ENCODE results near the gene MMP11. TPM values are rescaled to one million over a fixed set of nuclear protein-coding genes. Genes with fewer than 3 reads are reported as not detected.

MMP11 gene
- total and polyA plus RNA-seq, 2 experiments from 2014 or later: 25.2 to 36.2 TPM

DNA sequence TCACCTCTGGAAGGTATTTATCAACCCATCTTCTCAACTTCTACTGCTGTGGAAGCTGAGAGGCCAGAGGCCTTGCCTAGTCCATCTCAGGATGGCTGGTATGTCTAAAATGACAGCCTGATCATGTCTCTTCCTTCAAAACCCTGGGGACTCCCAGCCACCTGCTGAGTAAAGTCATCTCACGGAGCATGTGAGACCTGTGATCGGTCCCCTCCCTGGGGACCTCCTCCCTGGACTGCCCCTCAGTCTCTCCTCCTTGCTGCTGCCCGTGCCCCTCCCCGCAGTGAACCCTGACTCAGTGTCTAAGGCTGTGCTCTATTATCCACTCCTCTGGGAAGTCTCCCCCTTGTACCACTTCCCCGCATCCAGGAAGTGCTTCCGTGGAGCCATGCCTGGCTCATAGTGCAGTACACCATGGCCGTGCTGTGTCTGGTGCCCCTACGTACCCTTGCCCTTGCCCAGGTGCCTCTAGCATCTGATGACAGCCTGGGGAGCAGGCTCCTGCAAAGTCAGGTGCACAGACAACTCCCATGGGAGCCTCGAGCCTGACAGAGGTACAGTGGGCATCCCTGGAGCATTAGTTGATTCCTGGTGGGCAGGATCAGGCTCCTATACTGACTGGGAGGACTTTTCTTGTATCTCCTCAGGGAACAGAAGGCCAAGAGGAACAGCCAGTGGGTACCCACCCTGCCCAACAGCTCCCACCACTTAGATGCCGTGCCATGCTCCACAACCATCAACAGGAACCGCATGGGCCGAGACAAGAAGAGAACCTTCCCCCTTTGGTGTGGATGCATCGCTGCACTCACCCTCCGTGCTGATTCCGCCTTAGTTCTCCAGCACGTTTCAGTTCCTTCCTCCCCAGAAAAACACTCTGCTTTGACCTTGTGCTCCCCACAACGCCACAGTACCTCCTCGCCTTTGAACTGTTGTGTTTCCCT lies 27.9 kb downstream of the MMP11 start:
- Histone ChIP-seq H3K27ac (no peak overlapping the region), H3K27me3 (no peaks in the 10 kb centered on the region), H2AFZ (no peak overlapping the region), H3K79me2 (peaks cover 6% of the 10 kb centered on the region), H3K36me3 (replicated peaks; ENCODE audit: insufficient read depth, low read depth) (no peaks in the 10 kb centered on the region), H3K9me3 (ENCODE audit: low read depth) (no peaks in the 10 kb centered on the region), H3K4me3 (no peak overlapping the region), H4K20me1 (ENCODE audit: insufficient read depth, poor library complexity, severe bottlenecking) (peaks cover 5% of the 10 kb centered on the region), H3K4me1 (ENCODE audit: insufficient read depth) (peaks cover 4% of the 10 kb centered on the region), H3K9me2 (replicated peaks; ENCODE audit: insufficient read depth) (no peaks in the 10 kb centered on the region), H3K4me2 (no peak overlapping the region)
- DNase-seq (ENCODE audit: low spot score): no peak
- TF ChIP-seq CTCF (IDR thresholded peaks at IDR 0.05; ENCODE audit: poor library complexity) (no peak), EZH2phosphoT487 (IDR thresholded peaks at IDR 0.05; ENCODE audit: low read depth, severe bottlenecking, unreplicated experiment) (no peak), EZH2 (IDR thresholded peaks at IDR 0.05; ENCODE audit: borderline replicate concordance) (no peak)
- 98% methylated on average over 18 of the region's 18 CpGs for WGBS (ENCODE audit: low lambda C conversion rate, missing lambda C conversion rate)

DNA sequence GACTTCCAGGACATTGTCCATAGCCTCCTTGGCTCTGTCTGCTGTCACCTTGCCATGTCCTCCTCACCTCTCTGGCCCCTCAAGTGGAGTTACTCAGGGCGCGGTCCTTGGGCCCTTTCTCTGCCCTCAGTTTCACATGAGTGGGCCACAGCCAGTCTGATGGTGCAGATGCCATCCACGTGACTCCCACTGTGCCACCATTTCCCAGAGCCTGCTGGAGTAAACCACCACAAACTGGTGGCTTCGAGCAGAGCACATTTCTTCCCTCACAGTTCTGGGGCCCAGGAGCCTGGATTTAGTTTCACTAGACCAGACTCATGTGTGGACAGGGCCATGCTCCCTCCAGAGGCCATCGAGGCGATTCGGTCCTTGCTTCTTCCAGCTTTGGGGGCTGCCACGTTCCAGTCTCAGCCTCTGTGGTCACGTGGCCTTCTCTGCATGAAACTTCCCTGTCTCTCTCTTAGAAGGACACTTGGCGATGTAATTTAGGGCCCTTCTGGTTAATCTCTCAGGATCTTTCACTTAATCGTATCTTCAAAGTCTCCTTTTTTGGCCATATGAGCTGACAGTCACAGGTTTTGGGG lies 28.7 kb downstream of the MMP11 start:
- H3K36me3 ChIP-seq (replicated peaks; ENCODE audit: insufficient read depth, low read depth): no peaks in the 10 kb centered on the region
- no peaks in the 10 kb centered on the region for H3K9me3 ChIP-seq (ENCODE audit: low read depth)
- WGBS (ENCODE audit: low lambda C conversion rate, missing lambda C conversion rate): 93% methylated on average over 11 of the region's 11 CpGs
- H3K4me2 ChIP-seq: no peak overlapping the region
- H2AFZ ChIP-seq: no peak overlapping the region
- H3K9me2 ChIP-seq (replicated peaks; ENCODE audit: insufficient read depth): no peaks in the 10 kb centered on the region
- no peaks in the 10 kb centered on the region for H3K27me3 ChIP-seq
- H3K4me1 ChIP-seq (ENCODE audit: insufficient read depth): no peaks in the 10 kb centered on the region
- peaks cover 5% of the 10 kb centered on the region for H4K20me1 ChIP-seq (ENCODE audit: insufficient read depth, poor library complexity, severe bottlenecking)
- H3K4me3 ChIP-seq: no peak overlapping the region
- TF ChIP-seq CTCF (IDR thresholded peaks at IDR 0.05; ENCODE audit: poor library complexity) (no peak), EZH2phosphoT487 (IDR thresholded peaks at IDR 0.05; ENCODE audit: low read depth, severe bottlenecking, unreplicated experiment) (no peak)
- DNase-seq (ENCODE audit: low spot score): no peak
- peaks cover 6% of the 10 kb centered on the region for H3K79me2 ChIP-seq
- H3K27ac ChIP-seq: no peak overlapping the region

GRCh38 chr22:23801886-23802377 lies 29.3 kb downstream of the MMP11 start:
- H3K4me1 ChIP-seq (ENCODE audit: insufficient read depth): no peaks in the 10 kb centered on the region
- H3K9me2 ChIP-seq (replicated peaks; ENCODE audit: insufficient read depth): no peaks in the 10 kb centered on the region
- TF ChIP-seq EZH2 (IDR thresholded peaks at IDR 0.05; ENCODE audit: borderline replicate concordance) (no peak), CTCF (IDR thresholded peaks at IDR 0.05; ENCODE audit: poor library complexity) (no peak), EZH2phosphoT487 (IDR thresholded peaks at IDR 0.05; ENCODE audit: low read depth, severe bottlenecking, unreplicated experiment) (no peak)
- H3K9me3 ChIP-seq (ENCODE audit: low read depth): no peaks in the 10 kb centered on the region
- H3K4me3 ChIP-seq: no peak overlapping the region
- no peaks in the 10 kb centered on the region for H3K27me3 ChIP-seq
- H2AFZ ChIP-seq: no peak overlapping the region
- WGBS (ENCODE audit: low lambda C conversion rate, missing lambda C conversion rate): 96% methylated on average over 6 of the region's 8 CpGs
- H3K79me2 ChIP-seq: peaks cover 6% of the 10 kb centered on the region
- H4K20me1 ChIP-seq (ENCODE audit: insufficient read depth, poor library complexity, severe bottlenecking): peaks cover 5% of the 10 kb centered on the region
- DNase-seq (ENCODE audit: low spot score): no peak
- H3K4me2 ChIP-seq: no peak overlapping the region
- no peak overlapping the region for H3K27ac ChIP-seq
- no peaks in the 10 kb centered on the region for H3K36me3 ChIP-seq (replicated peaks; ENCODE audit: insufficient read depth, low read depth)
